Daoy (cell line): ENCODE data around the gene NDUFS1. TPM values are rescaled to one million over a fixed set of nuclear protein-coding genes. Genes with fewer than 3 reads are reported as not detected.
"Not testable (repeated sequence)": the region's sequence is repeated elsewhere in the genome, so short reads cannot be mapped to it uniquely, and the experiment has no call there.

Source experiments
- DNase-seq: peaks from one replicate; pipeline ENCODE4 v3.0.0-alpha.2; 2015; ENCODE audit warnings: low read depth
- total RNA-seq: library from RNA; depleted of rRNA; stranded (reverse); fragments of >200 nt; shearing (Covaris generic); gene quantifications from 2 replicates; pipeline ENCODE4 v1.2.3, GENCODE V29; 2014; rRNA removed

NDUFS1 gene
- total RNA-seq = 169 and 215 TPM in 2 replicates

DNA sequence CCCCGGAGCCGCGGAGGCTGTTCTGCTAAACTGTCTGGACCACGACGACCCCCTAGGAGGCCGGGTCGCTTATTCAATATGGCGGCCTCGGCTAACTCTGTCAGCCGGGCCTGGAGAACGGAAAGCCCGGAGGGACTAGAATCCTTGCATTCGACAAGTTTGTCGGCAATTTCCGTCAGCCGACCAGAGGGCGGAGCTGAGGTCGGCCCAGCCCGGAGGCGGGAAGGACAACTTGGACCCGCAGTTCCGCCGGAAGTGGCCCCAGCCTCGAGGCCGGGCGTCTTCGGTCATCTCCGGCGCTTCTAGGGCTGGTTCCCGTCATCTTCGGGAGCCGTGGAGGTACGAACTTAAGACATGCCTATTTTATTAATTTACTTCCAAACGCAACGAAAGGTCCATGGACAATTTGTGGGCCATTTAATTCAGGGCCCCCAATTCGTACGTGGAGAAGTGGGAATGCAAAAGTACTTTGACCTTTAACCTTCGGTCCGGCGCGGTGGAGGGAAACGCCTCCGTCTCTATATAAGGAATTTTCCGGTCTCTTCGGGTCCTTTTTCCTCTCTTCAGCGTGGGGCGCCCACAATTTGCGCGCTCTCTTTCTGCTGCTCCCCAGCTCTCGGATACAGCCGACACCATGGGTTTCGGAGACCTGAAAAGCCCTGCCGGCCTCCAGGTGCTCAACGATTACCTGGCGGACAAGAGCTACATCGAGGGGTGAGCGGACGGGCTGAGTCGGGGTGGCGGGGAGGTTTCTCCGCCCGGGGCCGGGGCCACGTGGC, at the start of gene NDUFS1, which contains the start of gene EEF1B2:
Gene NDUFS1, minus strand, starts transcription at position 99 of the 779 bp plus-strand sequence. CDS start 5,766 bp downstream, outside the sequence.
Gene EEF1B2, plus strand, starts transcription at position 550 of the 779 bp plus-strand sequence. Its CDS starts 85 bp downstream, at position 635.
- peak; percentile 98 for DNase-seq

DNA sequence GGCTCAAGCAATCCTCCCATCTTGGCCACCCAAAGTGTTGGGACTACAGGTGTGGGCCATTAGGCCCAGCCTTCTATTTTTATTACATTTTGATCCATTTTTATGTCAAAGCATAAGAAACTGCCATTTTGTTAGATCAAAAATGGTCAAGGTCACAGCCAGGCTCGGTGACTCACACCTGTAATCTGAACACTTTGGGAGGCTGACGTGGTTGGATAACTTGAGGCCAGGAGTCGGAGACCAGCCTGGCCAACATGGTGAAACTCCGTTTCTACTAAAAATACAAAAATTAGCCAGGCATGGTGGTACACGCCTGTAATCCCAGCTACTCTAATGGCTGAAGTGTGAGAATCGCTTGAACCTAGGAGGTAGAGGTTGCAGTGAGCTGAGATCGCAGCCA, 49.7 kb upstream of the NDUFS1 start:
- peak; percentile 47 for DNase-seq

DNA sequence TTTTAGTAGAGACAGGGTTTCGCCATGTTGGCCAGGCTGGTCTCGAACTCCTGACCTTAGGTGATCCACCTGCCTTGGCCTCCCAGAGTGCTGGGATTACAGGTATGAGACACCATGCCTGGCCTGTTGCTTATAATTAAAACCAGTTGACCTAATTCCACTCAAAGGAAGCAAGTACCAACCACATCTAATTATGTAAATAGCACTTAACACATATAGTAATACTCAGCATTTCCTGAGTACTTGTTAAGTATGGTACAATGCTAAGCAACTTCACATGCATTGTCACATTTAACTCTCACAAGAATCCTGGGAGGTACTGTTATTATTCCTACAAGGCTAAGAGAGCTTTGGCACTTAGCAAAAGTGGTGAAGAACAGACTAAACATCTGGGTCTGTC, 48.1 kb upstream of the NDUFS1 start:
- DNase-seq = not testable (repeated sequence)

DNA sequence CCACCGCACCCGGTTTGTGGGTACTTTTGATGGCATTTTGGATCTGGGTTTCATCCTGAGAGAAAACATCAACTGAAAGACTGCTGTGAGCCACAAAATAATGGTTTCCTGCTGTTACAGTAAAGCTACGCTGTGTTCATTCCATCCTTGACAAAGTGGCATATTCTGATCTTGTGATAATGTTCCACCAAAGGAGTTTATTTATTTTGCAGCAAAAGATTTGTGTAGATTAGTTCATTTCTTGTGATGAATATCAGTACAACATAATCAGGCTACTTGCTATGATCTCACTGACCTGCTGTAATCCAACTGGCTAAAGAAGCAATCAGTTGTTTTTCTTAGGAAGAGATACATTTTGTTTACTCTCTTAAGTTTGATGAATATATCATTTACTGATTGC, 45.5 kb upstream of the NDUFS1 start:
- no peak for DNase-seq

DNA sequence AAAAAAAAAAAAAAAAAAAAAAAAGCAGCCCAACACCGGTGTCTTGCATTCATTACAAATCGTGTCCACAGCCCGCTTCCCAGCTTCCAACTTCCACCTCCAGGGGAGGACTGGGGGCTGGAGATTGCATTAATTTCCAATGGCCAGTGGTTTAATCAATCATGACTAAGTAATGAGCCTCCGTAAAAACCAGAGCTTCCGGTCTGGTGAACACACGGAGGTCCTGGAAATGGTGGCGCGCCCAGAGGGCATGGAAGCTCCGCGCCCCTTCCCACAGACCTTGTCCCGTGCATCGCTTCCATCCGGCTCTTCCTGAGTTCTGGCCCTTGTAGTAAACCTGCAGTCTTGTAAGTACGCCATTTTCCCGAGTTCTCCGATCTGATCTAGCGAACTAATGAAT, 44.1 kb upstream of the NDUFS1 start:
- no peak for DNase-seq

DNA sequence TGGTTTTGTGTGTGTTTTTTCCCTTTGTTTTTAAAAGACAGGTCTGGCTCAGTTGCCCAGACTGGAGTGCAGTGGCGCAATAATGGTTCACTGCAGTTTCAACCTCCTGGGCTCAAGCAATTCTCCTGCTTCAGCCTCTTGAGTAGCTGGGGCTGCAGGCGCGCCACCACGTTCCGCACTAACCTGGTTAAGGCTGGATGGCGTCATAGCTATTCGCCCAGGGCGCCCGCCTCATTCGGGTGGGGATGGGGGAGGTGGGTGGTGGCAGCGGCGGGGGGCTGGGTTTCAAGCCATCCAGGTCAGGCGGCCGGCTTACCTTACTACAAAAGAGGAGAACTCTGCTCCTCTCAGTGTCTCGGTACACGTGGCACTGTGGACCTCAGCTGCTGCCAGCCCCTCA, 43.2 kb upstream of the NDUFS1 start:
- DNase-seq = no peak

DNA sequence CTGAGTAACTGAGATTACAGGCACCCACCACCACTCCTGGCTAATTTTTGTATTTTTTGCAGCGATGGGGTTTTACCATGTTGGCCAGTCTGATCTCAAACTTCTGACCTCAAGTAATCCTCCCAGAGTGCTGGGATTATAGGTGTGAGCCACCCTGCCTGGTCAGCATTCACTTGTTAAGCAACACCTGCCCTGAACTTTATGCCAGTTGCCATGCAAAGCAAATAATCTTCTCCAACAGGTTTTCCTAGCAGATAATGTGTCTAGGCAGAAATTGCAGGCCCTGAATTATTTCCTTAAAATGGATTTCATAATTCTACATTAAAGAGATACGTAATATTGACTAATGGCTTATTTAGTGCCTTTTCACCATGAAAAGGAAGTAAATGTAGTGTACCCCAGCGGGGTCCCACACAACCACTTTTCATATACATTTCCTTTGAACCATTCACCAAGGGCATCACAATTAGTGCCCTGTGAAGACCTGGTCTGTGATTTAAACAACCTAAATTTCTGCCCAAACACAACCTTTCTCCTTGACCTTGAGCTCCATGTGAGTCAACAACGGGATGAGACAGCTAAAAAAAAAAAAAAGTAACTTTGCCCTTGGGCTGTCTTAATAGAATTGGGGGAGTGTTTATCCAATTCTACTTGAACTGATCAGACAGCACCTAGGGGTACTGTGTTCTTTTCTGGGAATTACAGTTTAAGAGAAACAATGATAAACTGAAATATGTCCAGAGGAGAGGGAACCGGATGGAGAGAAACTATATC, 42.0 kb upstream of the NDUFS1 start:
- DNase-seq = no peak

DNA sequence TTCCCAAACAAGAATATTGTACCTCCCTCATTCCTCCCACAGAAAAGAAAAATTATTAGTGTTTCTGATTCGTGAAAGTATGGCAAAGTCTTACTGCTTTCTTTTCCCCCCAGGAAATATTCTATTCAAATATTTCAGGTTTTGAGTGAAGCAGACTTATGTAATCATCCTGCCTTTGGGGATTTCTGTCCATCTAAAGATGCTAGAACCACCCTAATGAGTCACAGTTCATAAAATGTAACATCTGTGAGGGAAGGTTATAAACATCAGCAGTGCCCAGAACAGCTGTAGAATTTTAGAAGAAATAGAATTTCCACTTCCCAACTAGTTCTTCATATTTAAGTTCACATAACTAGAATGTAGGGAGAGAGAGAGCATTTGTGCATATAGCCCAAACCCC, 39.4 kb upstream of the NDUFS1 start:
- no peak for DNase-seq

DNA sequence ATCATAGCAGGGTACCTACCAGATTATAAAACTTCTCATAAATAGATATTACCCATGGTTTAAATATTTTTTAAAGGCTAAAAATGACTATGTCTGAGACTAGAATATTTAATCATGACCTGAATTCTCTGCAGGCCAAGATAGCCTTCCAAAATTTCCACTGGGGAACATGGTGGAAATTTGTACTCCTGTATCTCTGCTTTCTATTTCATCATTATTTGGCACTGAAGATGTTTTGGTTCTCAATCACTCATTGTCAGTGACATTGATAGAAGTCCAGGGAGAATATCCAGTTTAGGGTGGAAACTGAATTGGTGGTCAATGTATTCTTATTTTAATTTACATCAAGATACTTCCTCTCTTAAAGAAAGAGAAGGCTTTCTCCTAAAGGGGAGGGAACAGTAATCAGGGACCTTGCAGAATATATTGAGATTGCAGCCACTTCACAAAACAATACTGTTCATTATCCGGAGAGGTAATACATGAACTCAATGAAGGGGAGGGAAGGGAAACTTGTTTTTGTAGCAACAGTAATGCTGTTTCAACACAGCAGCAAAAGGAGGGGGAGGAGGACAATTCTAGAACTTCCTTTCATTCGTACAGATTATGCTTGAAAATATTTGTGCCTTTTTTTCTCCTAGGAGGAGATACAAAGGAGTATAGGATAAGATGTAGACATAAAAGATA, 34.6 kb upstream of the NDUFS1 start:
- no peak for DNase-seq

DNA sequence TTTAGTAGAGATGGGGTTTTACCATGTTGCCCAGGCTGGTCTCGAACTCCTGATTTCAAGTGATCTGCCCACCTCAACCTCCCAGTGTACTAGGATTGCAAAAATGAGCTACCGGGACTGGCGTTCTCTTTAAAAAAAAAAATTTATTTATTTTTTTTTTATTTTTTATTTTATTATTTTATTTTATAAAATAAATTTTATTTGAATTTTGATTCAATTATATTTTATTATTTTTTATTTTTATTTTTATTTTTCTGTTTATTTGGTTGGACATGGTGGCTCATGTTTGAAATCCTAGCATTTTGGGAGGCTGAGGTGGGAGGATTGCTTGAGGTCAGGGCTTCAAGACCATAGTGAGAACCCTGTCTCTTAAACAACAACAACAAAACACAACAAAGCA, 32.9 kb upstream of the NDUFS1 start:
- DNase-seq = no peak

DNA sequence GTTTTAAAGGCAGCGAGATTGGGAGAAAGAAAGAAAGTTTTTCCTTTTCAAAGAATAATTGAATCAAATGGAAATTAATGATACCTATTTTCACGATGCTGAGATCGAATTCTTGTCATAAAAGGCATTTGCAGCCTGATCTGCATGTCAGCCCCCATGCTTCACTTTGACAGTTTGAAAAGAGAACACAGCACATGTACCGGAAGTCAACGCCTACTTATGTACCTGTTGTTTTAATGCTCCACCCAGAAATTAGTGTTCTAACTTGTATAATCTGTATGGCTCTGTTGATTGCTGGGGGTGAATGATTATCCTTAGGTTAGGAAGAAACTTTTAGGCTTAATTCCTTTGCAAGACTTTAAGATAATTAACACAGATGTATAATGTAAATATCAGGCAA, 31.4 kb upstream of the NDUFS1 start:
- DNase-seq = no peak

DNA sequence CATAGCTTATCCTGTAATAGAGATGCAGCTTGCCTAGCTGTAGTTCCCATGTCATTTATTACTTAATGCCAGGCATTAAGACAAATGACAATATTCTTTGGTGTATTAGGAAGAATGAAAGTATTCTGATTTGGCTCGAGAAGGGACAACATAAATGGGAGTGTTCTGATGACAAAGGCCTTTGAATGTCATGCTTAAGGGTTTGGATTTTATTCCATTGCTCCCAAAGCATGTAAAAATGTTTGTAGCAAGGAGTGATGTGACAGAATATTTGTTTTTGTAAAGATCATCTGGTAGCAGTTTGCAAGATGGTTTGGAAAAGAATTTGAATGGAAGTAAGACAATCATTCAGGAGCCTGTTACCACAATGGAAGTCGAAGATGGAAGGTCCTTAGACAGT, 30.9 kb upstream of the NDUFS1 start:
- no peak for DNase-seq

DNA sequence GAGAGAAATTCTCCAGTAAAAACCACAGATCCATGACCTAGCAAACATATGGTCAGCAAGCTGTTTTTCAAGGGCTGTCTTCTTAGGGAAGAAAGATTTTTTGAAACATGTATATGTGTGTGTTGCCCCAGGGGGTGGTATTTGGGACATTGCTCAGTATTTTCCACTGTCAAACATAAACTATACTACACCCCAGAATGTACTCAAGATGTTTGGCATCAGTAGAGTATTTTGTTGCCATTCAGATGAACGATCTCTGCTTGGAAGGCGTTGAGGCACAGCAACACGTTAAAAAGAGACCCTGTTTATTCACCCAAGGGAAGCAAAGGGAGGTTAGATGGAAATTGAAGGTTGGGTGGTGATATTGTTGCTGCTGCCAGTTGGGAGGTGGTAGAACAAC, 30.4 kb upstream of the NDUFS1 start:
- DNase-seq = no peak

DNA sequence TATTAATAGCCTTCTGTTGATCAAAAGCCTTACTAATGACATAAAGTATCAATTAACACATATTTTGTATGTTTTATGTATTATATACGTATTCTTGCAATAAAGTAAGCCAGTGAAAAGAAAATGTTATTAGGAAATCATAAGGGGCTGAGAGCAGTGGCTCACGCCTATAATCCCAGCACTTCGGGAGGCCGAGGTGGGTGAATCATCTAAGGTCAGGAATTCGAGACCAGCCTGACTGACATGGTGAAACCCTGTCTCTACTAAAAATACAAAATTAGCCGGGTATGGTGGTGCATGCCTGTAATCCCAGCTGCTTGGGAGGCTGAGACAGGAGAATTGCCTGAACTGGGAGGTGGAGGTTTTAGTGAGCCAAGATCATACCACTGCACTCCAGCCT, 22.3 kb upstream of the NDUFS1 start:
- DNase-seq = peak; percentile 9

DNA sequence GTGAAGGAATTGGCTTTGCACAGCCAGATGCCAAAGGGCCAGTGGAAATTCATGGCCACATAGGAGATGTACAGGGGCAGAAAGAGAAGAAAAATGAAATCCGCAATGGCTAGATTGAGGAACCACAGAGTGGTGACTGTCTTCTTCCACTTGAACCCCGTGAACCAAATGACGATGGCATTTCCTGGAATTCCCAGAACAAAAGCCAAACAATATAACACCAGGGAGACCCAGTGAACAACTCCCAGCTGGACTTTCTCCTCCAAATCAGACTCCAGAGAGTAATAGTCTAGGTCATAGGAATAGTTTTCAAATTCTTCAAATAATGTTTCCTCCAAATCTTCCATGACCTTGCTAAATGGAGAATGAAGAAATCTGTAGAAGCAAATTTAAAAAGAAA, 17.7 kb upstream of the NDUFS1 start:
- no peak for DNase-seq

DNA sequence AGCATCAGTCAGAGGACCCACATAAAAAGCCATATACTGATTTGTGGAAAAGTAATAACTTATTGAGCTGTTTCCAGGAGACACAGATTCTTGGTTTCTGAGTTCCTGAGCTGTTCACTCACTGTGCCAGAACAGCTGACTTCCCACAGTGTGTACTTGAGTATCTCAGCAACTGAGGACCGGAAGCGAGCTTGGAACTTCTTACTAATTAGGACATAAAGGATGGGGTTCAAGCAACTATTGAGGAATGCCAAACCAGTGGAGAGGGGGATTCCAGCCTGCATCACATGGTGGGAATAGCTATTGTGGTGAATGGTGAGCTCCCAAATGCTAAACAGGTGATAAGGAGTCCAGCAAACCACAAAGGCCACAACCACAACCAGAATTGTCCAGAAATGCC, 16.9 kb upstream of the NDUFS1 start:
- DNase-seq = peak; percentile 21

DNA sequence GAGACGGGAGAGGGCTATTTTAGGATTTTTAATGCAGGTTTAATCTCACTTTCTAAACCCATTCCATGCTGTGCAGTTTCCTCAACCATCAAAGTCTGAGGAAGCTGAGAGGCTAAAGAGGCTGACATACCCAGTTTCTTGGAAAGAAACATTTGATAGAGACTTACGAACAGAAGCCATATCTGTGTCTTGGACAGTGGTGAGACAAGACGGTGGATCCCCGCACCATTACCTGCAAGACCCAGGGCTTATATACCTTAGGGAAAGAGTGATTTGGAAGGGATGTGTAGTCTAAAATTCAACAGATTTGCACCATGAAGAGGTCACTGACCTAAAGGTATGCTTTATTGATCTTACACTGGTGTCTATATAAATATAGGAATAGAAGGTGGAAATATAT, 13.9 kb upstream of the NDUFS1 start:
- DNase-seq = no peak

DNA sequence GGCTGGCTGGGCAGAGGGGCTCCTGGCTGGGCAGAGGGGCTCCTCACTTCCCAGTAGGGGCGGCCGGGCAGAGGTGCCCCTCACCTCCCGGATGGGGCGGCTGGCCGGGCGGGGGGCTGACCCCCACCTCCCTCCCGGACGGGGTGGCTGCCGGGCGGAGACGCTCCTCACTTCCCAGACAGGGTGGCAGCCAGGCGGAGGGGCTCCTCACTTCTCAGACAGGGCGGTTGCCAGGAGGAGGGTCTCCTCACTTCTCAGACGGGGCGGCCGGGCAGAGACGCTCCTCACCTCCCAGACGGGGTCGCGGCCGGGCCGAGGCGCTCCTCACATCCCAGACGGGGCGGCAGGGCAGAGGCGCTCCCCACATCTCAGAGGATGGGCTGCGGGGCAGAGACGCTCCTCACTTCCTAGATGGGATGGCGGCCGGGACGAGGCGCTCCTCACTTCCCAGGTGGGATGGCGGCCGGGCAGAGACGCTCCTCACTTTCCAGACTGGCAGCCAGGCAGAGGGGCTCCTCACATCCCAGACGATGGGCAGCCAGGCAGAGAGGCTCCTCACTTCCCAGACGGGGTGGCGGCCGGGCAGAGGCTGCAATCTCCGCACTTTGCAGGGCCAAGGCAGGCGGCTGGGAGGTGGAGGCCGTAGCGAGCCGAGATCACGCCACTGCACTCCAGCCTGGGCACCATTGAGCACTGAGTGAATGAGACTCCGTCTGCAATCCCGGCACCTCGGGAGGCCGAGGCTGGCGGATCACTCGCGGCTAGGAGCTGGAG, 12.6 kb upstream of the NDUFS1 start:
- DNase-seq = not testable (repeated sequence)

DNA sequence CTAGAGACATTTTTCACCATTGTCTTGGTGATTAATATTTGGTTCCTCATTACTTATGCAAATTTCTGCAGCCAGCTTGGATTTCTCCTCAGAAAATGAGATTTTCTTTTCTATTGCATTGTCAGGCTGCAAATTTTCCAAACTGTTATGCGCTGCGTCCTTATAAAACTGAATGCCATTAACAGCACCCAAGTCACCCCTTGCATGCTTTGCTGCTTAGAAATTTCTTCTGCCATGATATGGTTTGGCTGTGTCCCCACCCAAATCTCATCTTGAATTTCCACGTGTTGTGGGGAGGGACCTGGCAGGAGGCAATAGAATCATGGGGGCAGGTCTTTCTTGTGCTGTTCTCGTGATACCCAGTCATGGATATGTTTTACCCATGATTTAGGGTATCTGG, 9.0 kb upstream of the NDUFS1 start:
- not testable (repeated sequence) for DNase-seq

DNA sequence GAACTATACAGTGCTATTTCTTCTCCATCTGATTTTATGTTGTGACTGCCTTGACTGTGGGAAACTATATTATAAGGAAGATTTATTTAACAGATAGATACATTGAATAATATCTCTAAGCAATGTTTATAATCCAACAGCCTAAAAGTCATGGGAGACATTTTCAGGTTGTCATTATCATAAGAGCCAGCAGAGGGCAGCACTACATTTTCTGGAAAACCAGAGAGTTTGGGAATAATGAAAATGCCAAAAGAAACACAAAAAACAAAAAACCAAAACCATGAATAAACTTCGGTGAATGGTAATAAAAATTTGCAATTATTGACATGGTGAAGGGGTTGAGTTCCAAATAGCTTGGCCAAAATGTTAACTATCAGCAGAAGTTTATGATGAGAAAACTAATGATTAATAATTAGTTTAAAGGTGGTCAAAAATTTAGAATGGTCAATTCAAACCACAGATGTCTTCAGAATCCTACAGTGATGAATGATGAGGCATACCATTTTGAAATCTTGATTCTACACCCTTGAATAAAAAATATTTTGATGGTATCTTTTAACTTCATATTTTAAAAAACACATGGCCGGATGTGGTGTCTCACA, 5.1 kb upstream of the NDUFS1 start:
- peak; percentile 18 for DNase-seq

DNA sequence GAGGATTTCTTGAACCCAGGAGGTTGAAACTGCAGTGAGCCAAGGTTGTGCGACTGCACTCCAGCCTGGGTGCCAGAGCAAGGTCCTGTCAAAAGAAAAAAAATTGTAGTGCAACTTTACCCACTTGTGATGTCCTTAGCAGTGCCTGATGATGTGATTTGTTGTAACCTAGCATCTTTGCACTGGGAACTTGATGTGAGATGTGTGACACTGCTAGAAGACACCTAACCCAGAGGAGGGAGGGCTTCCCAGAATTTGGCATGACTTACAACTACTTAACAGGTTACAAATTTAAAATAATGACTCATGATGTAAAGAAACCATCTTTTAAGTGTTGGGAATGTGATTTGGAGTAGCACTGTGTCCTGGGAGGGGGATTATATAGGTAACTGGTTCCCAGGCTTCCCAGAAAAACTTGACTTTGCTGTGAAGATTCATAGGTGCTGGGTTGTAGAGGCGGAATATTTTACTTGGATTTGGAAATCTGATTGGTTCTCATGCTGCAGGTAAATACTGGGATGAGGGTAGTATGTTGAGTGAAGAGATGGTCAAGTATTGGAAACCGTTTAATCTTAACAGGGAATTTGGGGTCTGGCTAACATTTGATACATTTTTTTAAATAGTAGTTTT, 4.1 kb upstream of the NDUFS1 start:
- DNase-seq = no peak
